Measurements from ENCODE around the gene HSD17B10.

Gene HSD17B10

GRCh38 chrX:53449632-53450031 is 15.5 kb upstream of the HSD17B10 start:
- no peaks in the 10 kb centered on the region for H3K9me3 ChIP-seq (ENCODE audit: control insufficient read depth, low read length)
- no peak overlapping the region for H3K4me3 ChIP-seq (ENCODE audit: low read length)
- no peak overlapping the region for H3K9ac ChIP-seq (ENCODE audit: low read length)
- no peaks in the 10 kb centered on the region for H3K4me1 ChIP-seq (ENCODE audit: control insufficient read depth, insufficient read depth, low read length)
- H3K36me3 ChIP-seq (ENCODE audit: control insufficient read depth, insufficient read depth, low read length): no peaks in the 10 kb centered on the region
- H3K27me3 ChIP-seq (ENCODE audit: control insufficient read depth, insufficient read depth, low read length): no peaks in the 10 kb centered on the region

- H3K4me1 ChIP-seq (ENCODE audit: control insufficient read depth, insufficient read depth, low read length): no peaks in the 10 kb centered on the region
- no peaks in the 10 kb centered on the region for H3K27me3 ChIP-seq (ENCODE audit: control insufficient read depth, insufficient read depth, low read length)
- H3K9me3 ChIP-seq (ENCODE audit: control insufficient read depth, low read length): no peaks in the 10 kb centered on the region
- no peak overlapping the region for H3K4me3 ChIP-seq (ENCODE audit: low read length)
- H3K9ac ChIP-seq (ENCODE audit: low read length): no peak overlapping the region
- H3K36me3 ChIP-seq (ENCODE audit: control insufficient read depth, insufficient read depth, low read length): no peaks in the 10 kb centered on the region
Measured at GRCh38 chrX:53447441-53447840, 13.3 kb upstream of the HSD17B10 start.

GRCh38 chrX:53445977-53446376 is 11.8 kb upstream of the HSD17B10 start:
- Histone ChIP-seq H3K27me3 (ENCODE audit: control insufficient read depth, insufficient read depth, low read length) (no peaks in the 10 kb centered on the region), H3K9me3 (ENCODE audit: control insufficient read depth, low read length) (no peaks in the 10 kb centered on the region), H3K36me3 (ENCODE audit: control insufficient read depth, insufficient read depth, low read length) (no peaks in the 10 kb centered on the region), H3K9ac (ENCODE audit: low read length) (no peak overlapping the region), H3K4me3 (ENCODE audit: low read length) (no peak overlapping the region), H3K4me1 (ENCODE audit: control insufficient read depth, insufficient read depth, low read length) (peaks cover 5% of the 10 kb centered on the region)

- Histone ChIP-seq H3K4me1 (ENCODE audit: control insufficient read depth, insufficient read depth, low read length) (peaks cover 10% of the 10 kb centered on the region), H3K36me3 (ENCODE audit: control insufficient read depth, insufficient read depth, low read length) (no peaks in the 10 kb centered on the region), H3K9me3 (ENCODE audit: control insufficient read depth, low read length) (no peaks in the 10 kb centered on the region), H3K27me3 (ENCODE audit: control insufficient read depth, insufficient read depth, low read length) (no peaks in the 10 kb centered on the region), H3K4me3 (ENCODE audit: low read length) (no peak overlapping the region), H3K9ac (ENCODE audit: low read length) (peak overlapping the region; percentile 37)
Measured at GRCh38 chrX:53442322-53442631, 8.1 kb upstream of the HSD17B10 start.

GRCh38 chrX:53441531-53442321 is 7.6 kb upstream of the HSD17B10 start:
- peaks cover 10% of the 10 kb centered on the region for H3K4me1 ChIP-seq (ENCODE audit: control insufficient read depth, insufficient read depth, low read length)
- H3K36me3 ChIP-seq (ENCODE audit: control insufficient read depth, insufficient read depth, low read length): no peaks in the 10 kb centered on the region
- no peaks in the 10 kb centered on the region for H3K27me3 ChIP-seq (ENCODE audit: control insufficient read depth, insufficient read depth, low read length)
- H3K9ac ChIP-seq (ENCODE audit: low read length): peak overlapping the region; percentile 37
- no peaks in the 10 kb centered on the region for H3K9me3 ChIP-seq (ENCODE audit: control insufficient read depth, low read length)
- H3K4me3 ChIP-seq (ENCODE audit: low read length): peak overlapping the region; percentile 19

- H3K36me3 ChIP-seq (ENCODE audit: control insufficient read depth, insufficient read depth, low read length): no peaks in the 10 kb centered on the region
- no peaks in the 10 kb centered on the region for H3K9me3 ChIP-seq (ENCODE audit: control insufficient read depth, low read length)
- H3K9ac ChIP-seq (ENCODE audit: low read length): peak overlapping the region; percentile 37
- peaks cover 10% of the 10 kb centered on the region for H3K4me1 ChIP-seq (ENCODE audit: control insufficient read depth, insufficient read depth, low read length)
- H3K27me3 ChIP-seq (ENCODE audit: control insufficient read depth, insufficient read depth, low read length): no peaks in the 10 kb centered on the region
- H3K4me3 ChIP-seq (ENCODE audit: low read length): peak overlapping the region; percentile 19
Measured at GRCh38 chrX:53440621-53441517, 6.7 kb upstream of the HSD17B10 start.

- Histone ChIP-seq H3K36me3 (ENCODE audit: control insufficient read depth, insufficient read depth, low read length) (no peaks in the 10 kb centered on the region), H3K27me3 (ENCODE audit: control insufficient read depth, insufficient read depth, low read length) (no peaks in the 10 kb centered on the region), H3K4me1 (ENCODE audit: control insufficient read depth, insufficient read depth, low read length) (peaks cover 10% of the 10 kb centered on the region), H3K9me3 (ENCODE audit: control insufficient read depth, low read length) (no peaks in the 10 kb centered on the region), H3K4me3 (ENCODE audit: low read length) (no peak overlapping the region), H3K9ac (ENCODE audit: low read length) (peak overlapping the region; percentile 32)
Measured at GRCh38 chrX:53440101-53440500, 5.9 kb upstream of the HSD17B10 start.

GRCh38 chrX:53438832-53439230 is 4.7 kb upstream of the HSD17B10 start:
- H3K36me3 ChIP-seq (ENCODE audit: control insufficient read depth, insufficient read depth, low read length): no peaks in the 10 kb centered on the region
- H3K4me3 ChIP-seq (ENCODE audit: low read length): no peak overlapping the region
- H3K9ac ChIP-seq (ENCODE audit: low read length): no peak overlapping the region
- H3K9me3 ChIP-seq (ENCODE audit: control insufficient read depth, low read length): no peaks in the 10 kb centered on the region
- peaks cover 15% of the 10 kb centered on the region for H3K4me1 ChIP-seq (ENCODE audit: control insufficient read depth, insufficient read depth, low read length)
- H3K27me3 ChIP-seq (ENCODE audit: control insufficient read depth, insufficient read depth, low read length): no peaks in the 10 kb centered on the region

GRCh38 chrX:53438174-53438831 is 4.1 kb upstream of the HSD17B10 start:
- H3K27me3 ChIP-seq (ENCODE audit: control insufficient read depth, insufficient read depth, low read length): no peaks in the 10 kb centered on the region
- H3K4me3 ChIP-seq (ENCODE audit: low read length): no peak overlapping the region
- no peaks in the 10 kb centered on the region for H3K36me3 ChIP-seq (ENCODE audit: control insufficient read depth, insufficient read depth, low read length)
- H3K9ac ChIP-seq (ENCODE audit: low read length): no peak overlapping the region
- H3K9me3 ChIP-seq (ENCODE audit: control insufficient read depth, low read length): no peaks in the 10 kb centered on the region
- H3K4me1 ChIP-seq (ENCODE audit: control insufficient read depth, insufficient read depth, low read length): peaks cover 15% of the 10 kb centered on the region

- H3K27me3 ChIP-seq (ENCODE audit: control insufficient read depth, insufficient read depth, low read length): no peaks in the 10 kb centered on the region
Measured at GRCh38 chrX:53437206-53437605, 3.0 kb upstream of the HSD17B10 start.

GRCh38 chrX:53435997-53436396 is 1.8 kb upstream of the HSD17B10 start:
- Histone ChIP-seq H3K9me3 (ENCODE audit: control insufficient read depth, low read length) (no peaks in the 10 kb centered on the region), H3K9ac (ENCODE audit: low read length) (no peak overlapping the region), H3K36me3 (ENCODE audit: control insufficient read depth, insufficient read depth, low read length) (no peaks in the 10 kb centered on the region), H3K4me1 (ENCODE audit: control insufficient read depth, insufficient read depth, low read length) (peaks cover 10% of the 10 kb centered on the region), H3K27me3 (ENCODE audit: control insufficient read depth, insufficient read depth, low read length) (no peaks in the 10 kb centered on the region), H3K4me3 (ENCODE audit: low read length) (no peak overlapping the region)

More at GRCh38 chrX:53437206-53437605, 3.0 kb upstream of the HSD17B10 start:
- Histone ChIP-seq H3K4me1 (ENCODE audit: control insufficient read depth, insufficient read depth, low read length) (peaks cover 15% of the 10 kb centered on the region), H3K36me3 (ENCODE audit: control insufficient read depth, insufficient read depth, low read length) (no peaks in the 10 kb centered on the region), H3K4me3 (ENCODE audit: low read length) (no peak overlapping the region), H3K9ac (ENCODE audit: low read length) (no peak overlapping the region), H3K9me3 (ENCODE audit: control insufficient read depth, low read length) (no peaks in the 10 kb centered on the region)

- no peak overlapping the region for H3K4me3 ChIP-seq (ENCODE audit: low read length)
- H3K9me3 ChIP-seq (ENCODE audit: control insufficient read depth, low read length): no peaks in the 10 kb centered on the region
- no peaks in the 10 kb centered on the region for H3K36me3 ChIP-seq (ENCODE audit: control insufficient read depth, insufficient read depth, low read length)
- peaks cover 4% of the 10 kb centered on the region for H3K4me1 ChIP-seq (ENCODE audit: control insufficient read depth, insufficient read depth, low read length)
- no peaks in the 10 kb centered on the region for H3K27me3 ChIP-seq (ENCODE audit: control insufficient read depth, insufficient read depth, low read length)
- H3K9ac ChIP-seq (ENCODE audit: low read length): no peak overlapping the region
Measured at GRCh38 chrX:53430231-53430630, 3.9 kb downstream of the HSD17B10 start.

Measured in mucosa of stomach (tissue), 1 donor.